OCI-LY7 (cell line): ENCODE data around the gene PCCA.

Experiments
- CTCF ChIP-seq: fragments of 200-600 bp; sonication (generic); conservative IDR thresholded peaks from 2 replicates; pipeline ENCODE4 v1.5.1; 2014; ENCODE audit warnings: mild to moderate bottlenecking, antibody characterized with exemption, low read length, moderate library complexity, mixed read lengths
- EZH2phosphoT487 ChIP-seq: fragments of 200-600 bp; sonication (generic); IDR thresholded peaks from 2 replicates; pipeline ENCODE4 v1.6.1; 2018; ENCODE audit warnings: low read depth, borderline replicate concordance, mild to moderate bottlenecking, mixed run types, antibody characterized with exemption, low read length, moderate library complexity, mixed read lengths

- TF ChIP-seq CTCF (no peak), EZH2phosphoT487 (no peak)
Observed at GRCh38 chr13:100100115-100100879, 11.4 kb downstream of the PCCA start.
